G401 (cell line): ENCODE measurements around the gene HPCA. TPM values are rescaled to one million over a fixed set of nuclear protein-coding genes. Genes with fewer than 3 reads are reported as not detected.
A peak's percentile ranks its signal among the peaks of the same experiment; 100 is the strongest.

Experiments used
- DNase-seq: peaks from one replicate; pipeline ENCODE4 v3.0.0-alpha.2; 2015; ENCODE audit warnings: low spot score
- in situ Hi-C: cut with HindIII; loops from 2 replicates; pipeline ENCODE4 v1.10.0; 2016; ENCODE audit warnings: low sequenced_read_pairs, mixed read lengths
- total RNA-seq: library from RNA; depleted of rRNA; stranded (reverse); fragments of >200 nt; shearing (Covaris generic); gene quantifications from 2 replicates; pipeline ENCODE4 v1.2.3, GENCODE V29; 2014; rRNA removed

Gene HPCA
- total RNA-seq = not detected in 2 replicates

- DNase-seq = no peak
- in situ Hi-C loops = no loop called here
Measured at GRCh38 chr1:32886004-32886827, at the start of gene HPCA. Gene HPCA, plus strand, starts transcription at chr1:32886491. Its CDS starts 2,408 bp downstream, at chr1:32888899.

- in situ Hi-C loops = no loop called here
- DNase-seq = no peak
Measured at GRCh38 chr1:32848354-32849063, 37.8 kb upstream of the HPCA start.

- in situ Hi-C loops = no loop called here
- DNase-seq = no peak
Measured at GRCh38 chr1:32855861-32856617, 30.3 kb upstream of the HPCA start.

- in situ Hi-C loops = no loop called here
- no peak for DNase-seq
Measured at GRCh38 chr1:32858136-32858535, 28.2 kb upstream of the HPCA start.

GRCh38 chr1:32858791-32859190 lies 27.5 kb upstream of the HPCA start:
- in situ Hi-C loops = no loop called here

GRCh38 chr1:32859915-32860314 lies 26.4 kb upstream of the HPCA start:
- in situ Hi-C loops = no loop called here
- no peak for DNase-seq

More at GRCh38 chr1:32858791-32859190, 27.5 kb upstream of the HPCA start:
- no peak for DNase-seq

- DNase-seq = no peak
- in situ Hi-C loops = no loop called here
Measured at GRCh38 chr1:32860566-32860965, 25.7 kb upstream of the HPCA start.

GRCh38 chr1:32861904-32862695 lies 24.2 kb upstream of the HPCA start:
- in situ Hi-C loops = no loop called here
- peak; percentile 94 for DNase-seq

GRCh38 chr1:32863218-32863880 lies 22.9 kb upstream of the HPCA start:
- DNase-seq = peak; percentile 45
- in situ Hi-C loops = no loop called here

GRCh38 chr1:32863881-32864245 lies 22.4 kb upstream of the HPCA start:
- in situ Hi-C loops = no loop called here
- no peak for DNase-seq

- no peak for DNase-seq
- in situ Hi-C loops = no loop called here
Measured at GRCh38 chr1:32864375-32865019, 21.8 kb upstream of the HPCA start.

GRCh38 chr1:32865639-32866405 lies 20.5 kb upstream of the HPCA start:
- in situ Hi-C loops = no loop called here
- DNase-seq = no peak

- no peak for DNase-seq
- in situ Hi-C loops = no loop called here
Measured at GRCh38 chr1:32867151-32867550, 19.1 kb upstream of the HPCA start.

- in situ Hi-C loops = no loop called here
- no peak for DNase-seq
Measured at GRCh38 chr1:32867671-32868070, 18.6 kb upstream of the HPCA start.

GRCh38 chr1:32868085-32868484 lies 18.2 kb upstream of the HPCA start:
- in situ Hi-C loops = no loop called here
- DNase-seq = no peak

- DNase-seq = no peak
- in situ Hi-C loops = no loop called here
Measured at GRCh38 chr1:32868806-32869455, 17.4 kb upstream of the HPCA start.
